ENCODE measurements around the gene TPSB2.
"Not testable (repeated sequence)": the region's sequence is repeated elsewhere in the genome, so short reads cannot be mapped to it uniquely, and the experiment has no call there.

The TPSB2 gene

DNA sequence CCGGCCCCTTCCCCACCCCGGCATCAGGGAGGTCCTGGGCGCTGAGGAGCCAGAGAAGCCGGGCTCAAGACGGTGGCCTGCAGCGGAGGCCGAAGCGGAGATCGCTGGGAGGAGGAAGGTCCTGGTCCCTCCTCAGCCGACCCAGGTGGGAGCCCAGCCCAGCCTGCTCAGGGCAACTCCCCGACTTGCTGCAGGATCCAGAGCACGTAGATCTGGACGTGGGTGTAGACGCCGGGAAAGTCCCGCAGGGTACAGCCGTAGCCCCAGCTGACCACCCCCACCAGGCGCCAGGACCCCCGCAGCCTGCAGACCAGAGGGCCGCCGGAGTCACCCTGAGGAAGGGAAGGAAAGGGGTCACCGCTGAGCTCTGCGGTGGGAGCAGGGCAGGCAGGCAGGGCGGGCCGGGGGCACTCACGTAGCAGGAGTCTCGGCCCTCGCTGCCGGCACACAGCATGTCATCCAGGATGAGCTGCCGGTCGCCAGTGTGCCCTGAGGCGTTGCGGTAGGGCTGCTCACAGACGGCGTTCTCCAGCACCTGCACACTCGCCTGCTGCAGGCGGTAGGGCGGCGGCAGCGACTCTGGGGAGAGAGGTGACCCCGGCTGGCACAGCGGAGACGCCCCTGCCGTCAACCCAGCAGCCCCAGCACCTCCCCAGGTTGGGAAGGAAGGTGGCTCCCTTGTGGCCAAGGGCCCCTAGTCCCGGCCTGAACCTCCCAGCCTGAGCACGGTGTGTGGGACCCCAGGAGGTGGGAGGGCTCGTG lies 31.3 kb upstream of the TPSB2 start:
- DNase-seq, result no peak

DNA sequence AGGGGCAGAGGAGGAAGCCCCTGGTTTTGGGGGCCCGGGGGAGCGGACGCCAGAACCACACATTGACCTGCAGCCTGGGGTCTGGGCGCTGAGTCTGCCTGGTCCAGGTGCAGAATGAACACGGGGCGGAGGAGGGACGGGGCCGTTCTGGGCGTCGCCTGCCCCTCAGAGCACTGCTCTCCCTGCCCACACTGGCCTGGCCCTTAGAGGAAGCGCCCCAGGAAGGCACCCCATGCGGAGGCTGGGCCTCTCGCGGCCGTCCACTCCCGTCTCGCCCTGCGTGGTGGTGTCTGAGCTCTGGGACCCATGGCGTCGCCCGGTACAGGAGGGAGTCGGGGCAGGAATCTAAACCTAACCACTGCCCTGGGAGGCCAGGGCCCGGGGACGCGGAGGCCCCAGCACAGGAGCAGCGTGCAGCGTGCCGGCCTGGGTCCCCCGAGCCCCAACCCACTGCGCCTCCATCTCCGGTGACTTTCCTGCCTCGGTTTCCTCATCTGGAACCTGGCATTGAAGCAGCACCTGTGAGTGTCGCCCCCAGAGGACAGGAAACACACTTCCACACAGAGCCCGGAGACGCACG lies 30.2 kb upstream of the TPSB2 start:
- no peak for DNase-seq

DNA sequence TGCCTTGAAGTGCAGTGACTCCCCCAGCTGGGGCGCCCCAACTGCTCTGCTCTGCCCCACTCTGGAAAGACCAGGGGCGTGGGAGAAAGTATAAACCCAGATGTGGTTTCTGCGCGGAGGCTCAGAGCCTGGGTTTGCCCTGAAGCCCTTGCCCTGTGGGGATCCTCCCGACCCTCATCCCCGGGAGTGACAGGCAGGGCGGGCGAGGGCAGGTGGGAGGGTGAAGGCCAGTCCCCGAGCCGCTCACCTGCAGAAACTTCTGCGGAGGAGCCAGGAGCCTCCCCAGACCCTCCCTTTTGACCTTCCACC lies 29.7 kb upstream of the TPSB2 start:
- DNase-seq, result no peak

- no peak for DNase-seq
Measured at GRCh38 chr16:1258906-1259759, 29.1 kb upstream of the TPSB2 start.

GRCh38 chr16:1258225-1258600 lies 28.2 kb upstream of the TPSB2 start:
- no peak for DNase-seq

- DNase-seq, result no peak
Measured at GRCh38 chr16:1257561-1258224, 27.7 kb upstream of the TPSB2 start.

DNA sequence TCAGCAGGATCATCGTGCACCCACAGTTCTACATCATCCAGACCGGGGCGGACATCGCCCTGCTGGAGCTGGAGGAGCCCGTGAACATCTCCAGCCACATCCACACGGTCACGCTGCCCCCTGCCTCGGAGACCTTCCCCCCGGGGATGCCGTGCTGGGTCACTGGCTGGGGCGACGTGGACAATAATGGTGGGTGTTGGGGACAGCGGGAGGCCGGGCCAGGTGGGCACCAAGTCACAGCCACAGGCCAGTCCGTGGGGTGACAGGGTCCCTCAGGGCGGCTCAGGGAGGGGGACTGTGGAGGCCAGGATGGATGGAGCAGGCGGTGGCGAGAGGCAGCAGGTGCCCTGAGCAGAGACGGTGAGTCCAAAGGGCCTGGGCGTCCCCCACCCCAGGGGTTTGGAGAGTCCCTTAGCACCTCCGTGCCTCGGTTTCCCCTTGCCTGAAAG lies 26.9 kb upstream of the TPSB2 start:
- DNase-seq, result no peak

DNA sequence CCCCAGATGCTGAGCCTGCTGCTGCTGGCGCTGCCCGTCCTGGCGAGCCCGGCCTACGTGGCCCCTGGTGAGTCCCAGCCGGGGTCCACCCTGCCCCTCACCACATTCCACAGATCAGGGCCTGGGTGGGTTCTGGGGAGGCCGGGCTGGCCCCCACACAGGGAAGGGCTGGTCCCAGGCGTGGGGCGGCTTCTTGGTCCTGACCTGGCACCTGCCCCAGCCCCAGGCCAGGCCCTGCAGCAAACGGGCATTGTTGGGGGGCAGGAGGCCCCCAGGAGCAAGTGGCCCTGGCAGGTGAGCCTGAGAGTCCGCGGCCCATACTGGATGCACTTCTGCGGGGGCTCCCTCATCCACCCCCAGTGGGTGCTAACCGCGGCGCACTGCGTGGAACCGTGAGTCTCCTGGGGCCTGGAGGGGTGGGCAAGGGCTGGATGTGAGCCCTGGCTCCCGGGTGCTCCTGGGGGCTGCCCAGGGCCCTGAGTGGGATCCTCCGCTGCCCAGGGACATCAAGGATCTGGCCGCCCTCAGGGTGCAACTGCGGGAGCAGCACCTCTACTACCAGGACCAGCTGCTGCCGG lies 26.4 kb upstream of the TPSB2 start:
- DNase-seq, result not testable (repeated sequence)

GRCh38 chr16:1255276-1256122 lies 25.5 kb upstream of the TPSB2 start, which contains the start of gene TPSD1:
Gene TPSD1, plus strand, starts transcription at chr16:1256069. Its CDS starts 212 bp downstream, at chr16:1256281.
- not testable (repeated sequence) for DNase-seq

- DNase-seq, result not testable (repeated sequence)
Measured at GRCh38 chr16:1254821-1255220, 24.8 kb upstream of the TPSB2 start.

DNA sequence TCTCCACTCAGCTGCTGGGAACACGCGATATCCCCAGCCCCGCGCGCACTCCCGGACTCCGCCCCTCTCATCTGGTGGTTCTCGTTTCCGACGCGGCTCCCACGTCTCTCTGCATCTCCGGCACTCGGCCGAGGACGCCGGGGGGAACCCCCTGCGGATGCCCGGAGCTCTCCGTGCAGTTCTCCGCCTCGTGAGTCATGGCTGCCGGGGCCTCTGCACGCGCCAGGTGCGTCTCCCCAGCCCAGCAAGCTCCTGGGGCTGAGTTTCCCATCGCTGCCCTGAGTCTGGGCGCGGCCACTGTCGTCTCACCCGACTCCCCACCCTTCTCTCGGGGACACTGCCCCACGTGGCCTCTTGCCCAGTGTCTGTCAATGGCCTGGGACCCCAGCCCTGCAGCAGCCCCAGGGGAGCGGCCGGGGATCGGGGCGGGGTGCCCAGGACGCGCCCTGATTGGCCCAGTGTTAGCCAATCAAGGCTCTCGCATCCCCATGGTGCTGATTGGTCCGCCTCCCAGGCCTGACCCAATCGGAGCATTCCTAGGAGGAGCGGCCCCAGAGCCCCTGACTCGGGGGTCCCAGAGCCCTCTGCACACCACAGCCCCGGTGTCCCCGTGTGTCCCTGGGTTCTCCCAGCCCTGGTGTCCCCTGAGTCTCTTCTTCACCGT lies 23.8 kb upstream of the TPSB2 start:
- not testable (repeated sequence) for DNase-seq

- DNase-seq, result not testable (repeated sequence)
Measured at GRCh38 chr16:1249031-1249755, 19.2 kb upstream of the TPSB2 start.

- not testable (repeated sequence) for DNase-seq
Measured at GRCh38 chr16:1247903-1248537, 18.0 kb upstream of the TPSB2 start.

GRCh38 chr16:1245452-1246020 lies 15.6 kb upstream of the TPSB2 start:
- DNase-seq, result no peak

- DNase-seq, result no peak
Measured at GRCh38 chr16:1244881-1245280, 14.9 kb upstream of the TPSB2 start.

DNA sequence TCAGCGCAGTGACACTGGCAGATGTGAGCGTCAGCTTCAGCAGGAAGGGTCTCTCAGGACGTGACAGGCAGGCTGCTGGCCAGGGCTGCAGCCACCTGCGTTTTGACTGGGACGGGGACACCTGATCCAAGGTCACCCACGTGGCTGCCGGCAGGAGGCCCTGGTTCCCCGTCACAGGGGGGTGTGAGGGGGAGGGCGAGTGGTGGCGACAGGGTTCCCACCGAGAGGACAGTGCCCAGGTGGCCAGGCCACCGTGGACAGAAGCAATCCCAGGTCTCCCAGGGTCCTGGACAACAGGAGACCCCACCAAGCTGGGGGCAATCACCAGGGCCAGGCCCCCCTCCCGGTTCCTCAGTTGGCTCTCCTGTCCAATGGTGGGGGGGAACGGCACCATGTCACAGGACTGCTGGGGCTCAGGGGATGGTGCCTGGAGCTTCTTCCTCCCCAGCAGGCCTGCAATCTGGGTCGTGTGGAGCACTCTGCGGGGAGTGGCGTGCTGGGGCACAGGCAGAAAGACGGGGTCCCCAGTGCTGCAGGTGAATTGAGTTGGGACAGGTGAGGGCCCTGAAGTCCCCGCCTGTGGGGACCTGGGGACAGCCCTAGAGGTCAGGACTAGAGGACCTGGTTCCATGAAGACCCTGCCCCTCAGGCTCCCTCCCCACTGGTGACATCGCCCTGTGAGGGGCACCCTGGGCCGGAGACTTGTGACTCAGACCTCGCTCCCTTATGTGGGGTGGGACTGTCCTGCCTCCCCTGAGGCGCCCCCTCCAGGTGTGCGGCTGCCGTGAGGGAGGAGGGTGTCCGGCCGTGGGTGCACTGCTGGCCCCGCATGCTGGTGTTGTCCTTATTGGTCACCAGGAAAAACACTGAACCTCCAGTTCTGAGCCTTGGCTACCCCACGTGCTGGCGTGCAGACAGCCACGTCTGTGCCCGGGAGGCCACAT lies 14.2 kb upstream of the TPSB2 start:
- not testable (repeated sequence) for DNase-seq

DNA sequence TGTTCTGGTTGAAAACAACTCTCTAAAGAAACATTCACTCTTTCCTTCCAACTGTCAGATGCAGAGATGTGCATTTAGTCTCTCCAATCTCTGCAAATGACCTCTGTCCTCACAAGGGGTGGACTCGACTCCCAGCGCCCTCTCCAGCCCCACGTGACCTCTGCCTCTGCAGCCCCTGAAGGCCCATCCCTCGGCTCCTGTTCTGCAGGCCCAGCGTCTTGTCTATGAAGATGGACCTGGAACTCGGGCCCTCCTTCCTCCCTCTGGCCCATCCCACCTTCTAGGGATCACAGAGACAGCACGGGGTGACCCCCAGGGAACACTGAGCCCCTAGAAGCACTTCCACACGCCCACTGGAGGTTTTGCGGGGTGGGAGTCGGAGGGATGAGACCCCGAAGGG lies 13.4 kb upstream of the TPSB2 start:
- not testable (repeated sequence) for DNase-seq

GRCh38 chr16:1241081-1241480 lies 11.1 kb upstream of the TPSB2 start:
- DNase-seq, result not testable (repeated sequence)
